ENCODE measurements around the gene MRGPRE. TPM values are rescaled to one million over a fixed set of nuclear protein-coding genes. Genes with fewer than 3 reads are reported as not detected.

The MRGPRE gene
- total RNA-seq, 4 donors from 2014 or later, result 0.46 TPM; not detected in 3

DNA sequence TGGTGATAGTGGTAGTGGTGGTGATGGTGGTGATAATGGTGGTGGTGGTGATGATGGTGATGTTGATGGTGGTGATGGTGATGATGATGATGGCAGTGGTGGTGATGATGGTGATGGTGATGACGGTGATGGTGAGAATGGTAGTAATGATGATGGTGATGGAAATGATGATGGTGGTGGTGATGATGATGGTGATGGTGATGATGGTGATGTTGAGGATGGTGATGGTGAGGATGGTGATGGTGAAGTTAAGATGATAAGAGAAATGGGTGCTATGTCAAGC, 25.4 kb downstream of the MRGPRE start:
- 100% methylated on average over 1 of the region's 1 CpG for WGBS
- Histone ChIP-seq H3K36me3 (no peaks in the 10 kb centered on the region), H3K27ac (replicated peaks in 1 of 4) (no peak overlapping the region), H3K4me3 (no peak overlapping the region), H3K9me3 (peaks cover 0 to 14% (median 6%) of the 10 kb centered on the region in 4 donors), H3K4me1 (peaks cover 7 to 27% (median 23%) of the 10 kb centered on the region in 4 donors), H3K27me3 (peaks cover 0 to 29% (median 14%) of the 10 kb centered on the region in 4 donors)
- DNase-seq (ENCODE audit: extremely low spot score), result no peak
- TF ChIP-seq POLR2AphosphoS5 (IDR thresholded peaks at IDR 0.05) (no peak), EP300 (IDR thresholded peaks at IDR 0.05) (no peak), POLR2A (IDR thresholded peaks at IDR 0.05; ENCODE audit: low read depth) (no peak)
- TF ChIP-seq, protein P1, sequence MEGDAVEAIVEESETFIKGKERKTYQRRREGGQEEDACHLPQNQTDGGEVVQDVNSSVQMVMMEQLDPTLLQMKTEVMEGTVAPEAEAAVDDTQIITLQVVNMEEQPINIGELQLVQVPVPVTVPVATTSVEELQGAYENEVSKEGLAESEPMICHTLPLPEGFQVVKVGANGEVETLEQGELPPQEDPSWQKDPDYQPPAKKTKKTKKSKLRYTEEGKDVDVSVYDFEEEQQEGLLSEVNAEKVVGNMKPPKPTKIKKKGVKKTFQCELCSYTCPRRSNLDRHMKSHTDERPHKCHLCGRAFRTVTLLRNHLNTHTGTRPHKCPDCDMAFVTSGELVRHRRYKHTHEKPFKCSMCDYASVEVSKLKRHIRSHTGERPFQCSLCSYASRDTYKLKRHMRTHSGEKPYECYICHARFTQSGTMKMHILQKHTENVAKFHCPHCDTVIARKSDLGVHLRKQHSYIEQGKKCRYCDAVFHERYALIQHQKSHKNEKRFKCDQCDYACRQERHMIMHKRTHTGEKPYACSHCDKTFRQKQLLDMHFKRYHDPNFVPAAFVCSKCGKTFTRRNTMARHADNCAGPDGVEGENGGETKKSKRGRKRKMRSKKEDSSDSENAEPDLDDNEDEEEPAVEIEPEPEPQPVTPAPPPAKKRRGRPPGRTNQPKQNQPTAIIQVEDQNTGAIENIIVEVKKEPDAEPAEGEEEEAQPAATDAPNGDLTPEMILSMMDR (IDR thresholded peaks at IDR 0.05), result no peak
- intact Hi-C loops (cut with DNase I), result no loop called here

DNA sequence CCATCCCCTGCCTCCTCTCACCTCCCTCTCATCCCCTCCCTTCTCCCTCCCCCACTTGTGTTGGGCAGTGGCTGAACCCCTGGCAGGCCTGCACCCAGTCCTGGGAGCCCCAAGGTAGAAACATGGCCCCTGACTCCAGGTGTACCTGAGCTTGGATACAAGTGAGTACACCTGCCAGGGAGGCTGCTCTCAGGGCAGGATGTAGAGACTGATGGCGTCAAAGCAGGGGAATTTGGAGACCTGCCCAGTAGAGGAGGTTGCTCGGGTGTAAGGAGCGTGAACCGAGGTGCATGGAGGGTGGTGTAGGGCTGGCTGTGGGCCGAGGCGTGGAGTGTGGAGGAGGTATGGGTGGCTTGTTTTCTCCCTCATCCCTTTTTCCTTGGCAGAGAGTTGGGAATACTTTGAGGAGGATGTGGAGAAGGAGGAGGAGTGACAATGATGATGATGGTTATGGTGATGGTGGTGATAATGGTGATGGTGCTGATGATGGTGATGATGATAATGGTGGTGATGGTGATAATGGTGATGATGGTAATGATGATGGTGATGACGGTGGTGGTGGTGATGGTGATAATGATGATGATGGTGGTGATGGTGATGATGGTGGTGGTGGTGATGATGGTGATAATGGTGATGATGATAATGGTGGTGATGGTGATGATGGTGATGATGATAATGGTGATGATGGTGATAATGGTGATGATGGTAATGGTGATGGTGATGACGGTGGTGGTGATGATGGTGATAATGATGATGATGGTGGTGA, 25.9 kb downstream of the MRGPRE start:
- H3K9me3 ChIP-seq, result peaks cover 0 to 9% (median 4%) of the 10 kb centered on the region in 4 donors
- H3K4me1 ChIP-seq, result peaks cover 7 to 27% (median 23%) of the 10 kb centered on the region in 4 donors
- no peak overlapping the region for H3K27ac ChIP-seq (replicated peaks in 1 of 4)
- no peak for TF ChIP-seq POLR2AphosphoS5 (IDR thresholded peaks at IDR 0.05)
- TF ChIP-seq EP300 (IDR thresholded peaks at IDR 0.05), result no peak
- TF ChIP-seq POLR2A (IDR thresholded peaks at IDR 0.05; ENCODE audit: low read depth), result no peak
- TF ChIP-seq, protein P1 (IDR thresholded peaks at IDR 0.05), result no peak
- intact Hi-C loops (cut with DNase I), result no loop called here
- peaks cover 0 to 35% (median 14%) of the 10 kb centered on the region in 4 donors for H3K27me3 ChIP-seq
- H3K4me3 ChIP-seq, result no peak overlapping the region
- H3K36me3 ChIP-seq, result no peaks in the 10 kb centered on the region
- DNase-seq (ENCODE audit: extremely low spot score), result no peak
- WGBS, result 74% methylated on average over 8 of the region's 8 CpGs

DNA sequence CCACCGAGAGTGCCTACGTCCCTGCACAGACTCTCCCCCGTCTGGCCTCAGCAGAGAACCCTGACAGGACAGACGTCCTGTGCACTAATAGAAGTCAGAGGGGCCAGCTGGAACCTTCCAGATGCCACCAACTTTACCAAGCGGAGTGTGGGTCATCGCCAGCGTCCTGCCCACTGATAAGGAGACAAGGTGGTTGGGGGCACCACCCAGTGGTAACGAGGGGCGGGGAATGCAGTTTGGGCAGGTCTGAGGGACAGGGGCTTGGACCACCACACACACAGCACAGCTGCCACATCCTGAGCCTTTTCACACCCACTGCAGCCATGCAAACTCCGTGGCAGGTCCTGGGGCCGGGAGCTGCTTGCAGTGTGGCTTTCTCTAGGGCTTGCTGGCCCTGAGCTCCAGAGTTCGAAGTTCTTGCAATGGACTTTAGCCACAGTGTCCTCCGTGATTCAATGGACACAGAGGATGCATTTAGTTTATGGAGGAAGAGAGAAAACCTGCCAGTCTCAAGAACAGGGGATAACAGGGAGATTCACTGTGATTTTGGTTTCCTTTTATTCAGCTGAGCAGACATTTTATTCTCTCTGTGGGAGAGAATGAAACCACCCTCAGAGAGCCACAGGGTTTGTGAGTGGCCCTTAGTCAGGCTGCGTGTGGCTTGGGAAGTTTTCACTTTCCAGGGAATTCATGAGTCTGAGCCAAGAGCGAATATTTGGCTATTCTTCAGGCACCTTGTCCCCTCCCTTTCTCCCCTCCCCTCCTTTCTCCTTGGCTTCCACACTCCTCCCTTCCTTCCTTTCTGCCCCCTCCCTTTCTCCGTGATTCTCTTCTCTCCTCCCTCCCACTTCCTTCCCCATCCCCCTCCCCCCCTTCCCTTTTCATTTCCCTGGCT, 26.7 kb downstream of the MRGPRE start:
- Histone ChIP-seq H3K9me3 (peaks cover 0 to 4% (median under 1%) of the 10 kb centered on the region in 4 donors), H3K36me3 (no peaks in the 10 kb centered on the region), H3K27me3 (peaks cover 0 to 43% (median 14%) of the 10 kb centered on the region in 4 donors), H3K4me3 (no peak overlapping the region), H3K27ac (replicated peaks in 1 of 4) (no peak overlapping the region), H3K4me1 (peaks cover 7 to 27% (median 23%) of the 10 kb centered on the region in 4 donors)
- TF ChIP-seq EP300 (IDR thresholded peaks at IDR 0.05) (no peak), POLR2A (IDR thresholded peaks at IDR 0.05; ENCODE audit: low read depth) (no peak), POLR2AphosphoS5 (IDR thresholded peaks at IDR 0.05) (no peak)
- TF ChIP-seq, protein P1 (IDR thresholded peaks at IDR 0.05), result no peak
- DNase-seq (ENCODE audit: extremely low spot score), result no peak
- WGBS, result 40% methylated on average over 10 of the region's 16 CpGs
- intact Hi-C loops (cut with DNase I), result no loop called here

DNA sequence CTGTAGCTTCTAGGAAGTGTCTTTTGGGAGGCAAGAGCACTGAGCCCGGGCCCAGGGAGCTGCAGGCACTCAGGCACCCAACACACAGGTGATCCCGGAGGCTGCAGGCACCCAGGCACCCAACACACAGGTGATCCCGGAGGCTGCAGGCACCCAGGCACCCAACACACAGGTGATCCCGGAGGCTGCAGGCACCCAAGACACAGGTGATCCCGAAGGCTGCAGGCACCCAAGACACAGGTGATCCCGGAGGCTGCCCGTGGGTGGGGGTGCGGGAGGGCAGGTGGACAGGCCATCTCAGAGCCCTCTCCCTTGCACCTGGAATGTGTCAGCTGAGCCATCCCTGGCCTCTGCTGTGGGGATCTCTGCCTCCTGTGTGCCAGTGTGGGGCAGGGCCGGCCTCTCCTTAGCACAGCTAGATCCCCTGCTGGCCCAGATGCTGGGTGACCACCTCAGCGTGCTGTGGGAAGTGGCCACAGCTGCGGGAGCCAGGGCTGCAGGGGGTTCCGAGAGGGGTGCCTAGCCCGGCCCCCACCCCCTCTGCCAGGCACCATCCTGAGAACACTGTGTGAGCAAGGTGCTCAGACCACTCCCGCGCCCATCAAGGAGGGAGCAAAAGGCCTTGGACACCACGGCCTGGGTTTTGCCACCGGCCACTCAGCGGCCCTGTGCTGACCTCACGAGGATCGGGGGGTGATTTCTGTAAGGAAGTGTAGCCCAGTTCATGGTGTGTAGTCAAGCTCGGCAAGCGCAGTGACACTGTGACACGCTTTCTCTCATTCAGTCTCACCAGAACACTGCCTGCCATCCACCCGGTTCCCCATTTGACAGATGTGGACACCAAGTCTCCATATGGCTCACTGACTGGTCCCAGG, 27.8 kb downstream of the MRGPRE start:
- no peaks in the 10 kb centered on the region for H3K9me3 ChIP-seq
- WGBS, result 87% methylated on average over 18 of the region's 24 CpGs
- no peak for DNase-seq (ENCODE audit: extremely low spot score)
- TF ChIP-seq EP300 (IDR thresholded peaks at IDR 0.05) (no peak), POLR2AphosphoS5 (IDR thresholded peaks at IDR 0.05) (no peak), POLR2A (IDR thresholded peaks at IDR 0.05; ENCODE audit: low read depth) (no peak)
- TF ChIP-seq, protein P1 (IDR thresholded peaks at IDR 0.05), result no peak
- H3K4me3 ChIP-seq, result no peak overlapping the region
- no peaks in the 10 kb centered on the region for H3K36me3 ChIP-seq
- H3K27me3 ChIP-seq, result peaks cover 0 to 54% (median 14%) of the 10 kb centered on the region in 4 donors
- H3K27ac ChIP-seq (replicated peaks in 1 of 4), result no peak overlapping the region
- H3K4me1 ChIP-seq, result peaks cover 7 to 27% (median 23%) of the 10 kb centered on the region in 4 donors
- intact Hi-C loops (cut with DNase I), result no loop called here
